Activated T-helper 17 cell treated with anti-CD3 and anti-CD28 coated beads, Interleukin-2, amount 50 U/mL, for 72 hours (primary cell): ENCODE results near the gene ZNF391. TPM values are rescaled to one million over a fixed set of nuclear protein-coding genes. Genes with fewer than 3 reads are reported as not detected.
"Not testable (repeated sequence)": the region's sequence is repeated elsewhere in the genome, so short reads cannot be mapped to it uniquely, and the experiment has no call there.

Experiments used
- ATAC-seq: fragments of 150-1000 bp; cut with Tn5 transposase; replicated peaks from 2 replicates; pipeline ENCODE4 v1.10.0; 2021; ENCODE audit warnings: mild to moderate bottlenecking, moderate library complexity
- H3K27ac Mint-ChIP-seq: one replicate; pipeline ENCODE4 v1.8.0; 2022; ENCODE audit warnings: mixed read lengths
- H3K27me3 Mint-ChIP-seq: one replicate; pipeline ENCODE4 v1.8.0; 2022; ENCODE audit warnings: mixed read lengths
- H3K36me3 Mint-ChIP-seq: one replicate; pipeline ENCODE4 v1.8.0; 2022; ENCODE audit warnings: low read depth, mild to moderate bottlenecking, mixed read lengths
- H3K4me1 Mint-ChIP-seq: one replicate; pipeline ENCODE4 v1.8.0; 2022; ENCODE audit warnings: mixed read lengths
- H3K4me3 Mint-ChIP-seq: one replicate; pipeline ENCODE4 v1.8.0; 2022; ENCODE audit warnings: mild to moderate bottlenecking, mixed read lengths
- H3K9me3 Mint-ChIP-seq: one replicate; pipeline ENCODE4 v1.8.0; 2022; ENCODE audit warnings: mixed read lengths
- total RNA-seq, 2 donors: library from RNA; stranded (reverse); gene quantifications; one replicate each; pipeline ENCODE4 v1.2.3, GENCODE V29; 2022

The ZNF391 gene
- total RNA-seq, 2 donors from 2014 or later, result 2.0 to 2.7 TPM

- H3K36me3 Mint-ChIP-seq, result peaks cover 67% of the 10 kb centered on the region
- ATAC-seq, result no peak
- H3K27ac Mint-ChIP-seq, result no peak overlapping the region
- peaks cover 31% of the 10 kb centered on the region for H3K9me3 Mint-ChIP-seq
- H3K27me3 Mint-ChIP-seq, result no peaks in the 10 kb centered on the region
- H3K4me1 Mint-ChIP-seq, result no peaks in the 10 kb centered on the region
- H3K4me3 Mint-ChIP-seq, result no peak overlapping the region
Measured at GRCh38 chr6:27400877-27401642, 12.5 kb downstream of the ZNF391 start.

- no peak overlapping the region for H3K27ac Mint-ChIP-seq
- H3K4me1 Mint-ChIP-seq, result no peaks in the 10 kb centered on the region
- no peak overlapping the region for H3K4me3 Mint-ChIP-seq
- peaks cover 13% of the 10 kb centered on the region for H3K9me3 Mint-ChIP-seq
- no peaks in the 10 kb centered on the region for H3K27me3 Mint-ChIP-seq
- H3K36me3 Mint-ChIP-seq, result peaks cover 23% of the 10 kb centered on the region
- no peak for ATAC-seq
Measured at GRCh38 chr6:27406085-27406484, 17.5 kb downstream of the ZNF391 start.

- Mint-ChIP-seq H3K36me3 (peaks cover 11% of the 10 kb centered on the region), H3K9me3 (peaks cover 9% of the 10 kb centered on the region), H3K27ac (no peak overlapping the region), H3K4me1 (no peaks in the 10 kb centered on the region), H3K4me3 (no peak overlapping the region), H3K27me3 (no peaks in the 10 kb centered on the region)
- no peak for ATAC-seq
Measured at GRCh38 chr6:27407153-27407814, 18.7 kb downstream of the ZNF391 start.

- no peaks in the 10 kb centered on the region for H3K9me3 Mint-ChIP-seq
- H3K4me3 Mint-ChIP-seq, result no peak overlapping the region
- H3K27ac Mint-ChIP-seq, result no peak overlapping the region
- no peaks in the 10 kb centered on the region for H3K4me1 Mint-ChIP-seq
- H3K27me3 Mint-ChIP-seq, result no peaks in the 10 kb centered on the region
- H3K36me3 Mint-ChIP-seq, result no peaks in the 10 kb centered on the region
- no peak for ATAC-seq
Measured at GRCh38 chr6:27414300-27414699, 25.7 kb downstream of the ZNF391 start.

- Mint-ChIP-seq H3K9me3 (no peaks in the 10 kb centered on the region), H3K27me3 (peaks cover 6% of the 10 kb centered on the region), H3K36me3 (no peaks in the 10 kb centered on the region)
Measured at GRCh38 chr6:27414996-27415395, 26.4 kb downstream of the ZNF391 start.

GRCh38 chr6:27415898-27416297, 27.3 kb downstream of the ZNF391 start:
- H3K27me3 Mint-ChIP-seq, result peaks cover 6% of the 10 kb centered on the region
- no peaks in the 10 kb centered on the region for H3K9me3 Mint-ChIP-seq
- H3K27ac Mint-ChIP-seq, result no peak overlapping the region
- no peaks in the 10 kb centered on the region for H3K4me1 Mint-ChIP-seq
- no peaks in the 10 kb centered on the region for H3K36me3 Mint-ChIP-seq
- ATAC-seq, result no peak
- no peak overlapping the region for H3K4me3 Mint-ChIP-seq

More at GRCh38 chr6:27414996-27415395, 26.4 kb downstream of the ZNF391 start:
- no peak overlapping the region for H3K4me3 Mint-ChIP-seq
- H3K27ac Mint-ChIP-seq, result no peak overlapping the region
- no peaks in the 10 kb centered on the region for H3K4me1 Mint-ChIP-seq
- no peak for ATAC-seq

GRCh38 chr6:27419363-27419762, 30.8 kb downstream of the ZNF391 start:
- Mint-ChIP-seq H3K4me3 (no peak overlapping the region), H3K4me1 (no peaks in the 10 kb centered on the region), H3K27me3 (peaks cover 6% of the 10 kb centered on the region), H3K27ac (no peak overlapping the region), H3K9me3 (no peaks in the 10 kb centered on the region), H3K36me3 (no peaks in the 10 kb centered on the region)
- no peak for ATAC-seq

GRCh38 chr6:27422651-27423332, 34.2 kb downstream of the ZNF391 start:
- no peak overlapping the region for H3K27ac Mint-ChIP-seq
- H3K36me3 Mint-ChIP-seq, result no peaks in the 10 kb centered on the region
- no peaks in the 10 kb centered on the region for H3K9me3 Mint-ChIP-seq
- no peak for ATAC-seq
- H3K4me3 Mint-ChIP-seq, result no peak overlapping the region
- H3K4me1 Mint-ChIP-seq, result no peaks in the 10 kb centered on the region
- H3K27me3 Mint-ChIP-seq, result peaks cover 6% of the 10 kb centered on the region

GRCh38 chr6:27424851-27425250, 36.3 kb downstream of the ZNF391 start:
- not testable (repeated sequence) for ATAC-seq, H3K36me3 Mint-ChIP-seq, H3K9me3 Mint-ChIP-seq, H3K4me1 Mint-ChIP-seq, H3K27ac Mint-ChIP-seq, H3K27me3 Mint-ChIP-seq, H3K4me3 Mint-ChIP-seq

- H3K36me3 Mint-ChIP-seq, result no peaks in the 10 kb centered on the region
- ATAC-seq, result no peak
- no peak overlapping the region for H3K4me3 Mint-ChIP-seq
- H3K4me1 Mint-ChIP-seq, result no peaks in the 10 kb centered on the region
- H3K27me3 Mint-ChIP-seq, result no peaks in the 10 kb centered on the region
- no peaks in the 10 kb centered on the region for H3K9me3 Mint-ChIP-seq
- H3K27ac Mint-ChIP-seq, result no peak overlapping the region
Measured at GRCh38 chr6:27426045-27426620, 37.6 kb downstream of the ZNF391 start.

GRCh38 chr6:27428502-27428901, 39.9 kb downstream of the ZNF391 start:
- Mint-ChIP-seq H3K27ac (no peak overlapping the region), H3K4me3 (no peak overlapping the region), H3K9me3 (peaks cover 4% of the 10 kb centered on the region), H3K36me3 (no peaks in the 10 kb centered on the region), H3K27me3 (peaks cover 2% of the 10 kb centered on the region), H3K4me1 (no peaks in the 10 kb centered on the region)
- peak; percentile 34 for ATAC-seq

GRCh38 chr6:27428966-27429365, 40.4 kb downstream of the ZNF391 start:
- Mint-ChIP-seq H3K4me3 (no peak overlapping the region), H3K27me3 (peaks cover 3% of the 10 kb centered on the region), H3K27ac (no peak overlapping the region), H3K9me3 (peaks cover 8% of the 10 kb centered on the region), H3K4me1 (no peaks in the 10 kb centered on the region), H3K36me3 (no peaks in the 10 kb centered on the region)
- peak; percentile 46 for ATAC-seq

- Mint-ChIP-seq H3K4me3 (no peak overlapping the region), H3K27me3 (peaks cover 7% of the 10 kb centered on the region), H3K9me3 (peaks cover 19% of the 10 kb centered on the region), H3K27ac (no peak overlapping the region), H3K36me3 (no peaks in the 10 kb centered on the region), H3K4me1 (no peaks in the 10 kb centered on the region)
- ATAC-seq, result no peak
Measured at GRCh38 chr6:27433714-27434113, 45.2 kb downstream of the ZNF391 start.

- ATAC-seq, result no peak
- H3K4me1 Mint-ChIP-seq, result no peaks in the 10 kb centered on the region
- H3K27ac Mint-ChIP-seq, result no peak overlapping the region
- peaks cover 9% of the 10 kb centered on the region for H3K9me3 Mint-ChIP-seq
- no peaks in the 10 kb centered on the region for H3K36me3 Mint-ChIP-seq
- H3K27me3 Mint-ChIP-seq, result peaks cover 4% of the 10 kb centered on the region
- H3K4me3 Mint-ChIP-seq, result no peak overlapping the region
Measured at GRCh38 chr6:27439371-27439770, 50.8 kb downstream of the ZNF391 start.
